NCI-H1930 (cell line): Measurements from ENCODE around the gene AGAP5.

Experiments used
- DNase-seq, 2 experiments: peaks; one replicate each; lab custom pipeline; 2025; lab: John Stamatoyannopoulos, UW

AGAP5 gene

DNA sequence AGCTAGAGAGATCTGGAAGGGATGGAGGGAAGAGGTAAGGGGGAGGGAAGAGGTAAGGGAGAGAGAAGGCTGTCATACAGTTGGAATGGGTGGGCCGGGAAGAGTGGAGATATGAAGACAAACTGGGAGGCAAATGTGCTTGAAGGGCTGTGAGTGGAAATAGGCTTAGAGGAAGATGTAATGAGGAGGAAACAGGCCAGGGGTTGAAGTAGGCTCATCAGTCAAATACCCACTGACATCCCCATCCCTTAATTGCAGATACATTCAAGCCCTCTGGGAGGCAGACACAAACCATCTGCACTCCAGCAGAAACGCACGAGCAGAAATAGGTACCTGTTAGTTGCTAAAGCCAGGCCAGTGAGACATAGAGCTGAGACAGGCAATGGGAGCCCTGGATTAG lies 44.2 kb downstream of the AGAP5 start:
- no peak for DNase-seq

- DNase-seq = no peak
These were observed 44.7 kb downstream of the AGAP5 start for GRCh38 chr10:73653195-73653594.

- DNase-seq = no peak
These were observed 47.2 kb downstream of the AGAP5 start for GRCh38 chr10:73650537-73651331.

DNA sequence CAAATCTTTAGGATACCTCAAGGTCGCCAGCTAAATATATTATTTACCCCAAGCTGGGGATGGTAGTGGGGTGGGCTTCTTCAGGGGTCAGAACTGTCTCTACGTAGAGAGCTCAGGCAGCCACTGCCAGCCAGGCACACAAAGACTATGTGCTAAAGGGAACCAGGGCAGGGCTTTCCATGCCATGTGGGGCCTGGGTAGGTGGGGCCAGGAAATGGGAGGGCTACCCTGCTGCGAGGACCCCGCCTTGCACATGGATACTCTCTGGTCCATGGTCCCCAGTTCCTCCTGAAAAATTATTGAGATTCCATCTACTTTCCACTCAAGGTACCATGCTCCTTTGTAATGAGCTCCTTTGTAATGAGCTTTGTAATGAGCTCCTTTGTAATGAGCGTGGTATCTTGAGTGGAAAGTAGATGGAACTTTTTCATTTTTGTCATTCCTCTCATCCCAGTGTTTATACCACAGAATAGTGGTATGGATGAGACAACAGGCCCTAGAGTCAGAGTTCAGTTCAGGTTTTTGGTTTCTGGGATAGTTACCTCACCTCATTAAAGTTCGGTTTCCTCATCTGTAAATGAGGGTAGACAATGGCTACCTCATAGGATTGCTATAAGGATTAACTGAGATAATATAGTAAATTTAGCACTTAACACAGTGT lies 47.9 kb downstream of the AGAP5 start:
- no peak for DNase-seq

DNA sequence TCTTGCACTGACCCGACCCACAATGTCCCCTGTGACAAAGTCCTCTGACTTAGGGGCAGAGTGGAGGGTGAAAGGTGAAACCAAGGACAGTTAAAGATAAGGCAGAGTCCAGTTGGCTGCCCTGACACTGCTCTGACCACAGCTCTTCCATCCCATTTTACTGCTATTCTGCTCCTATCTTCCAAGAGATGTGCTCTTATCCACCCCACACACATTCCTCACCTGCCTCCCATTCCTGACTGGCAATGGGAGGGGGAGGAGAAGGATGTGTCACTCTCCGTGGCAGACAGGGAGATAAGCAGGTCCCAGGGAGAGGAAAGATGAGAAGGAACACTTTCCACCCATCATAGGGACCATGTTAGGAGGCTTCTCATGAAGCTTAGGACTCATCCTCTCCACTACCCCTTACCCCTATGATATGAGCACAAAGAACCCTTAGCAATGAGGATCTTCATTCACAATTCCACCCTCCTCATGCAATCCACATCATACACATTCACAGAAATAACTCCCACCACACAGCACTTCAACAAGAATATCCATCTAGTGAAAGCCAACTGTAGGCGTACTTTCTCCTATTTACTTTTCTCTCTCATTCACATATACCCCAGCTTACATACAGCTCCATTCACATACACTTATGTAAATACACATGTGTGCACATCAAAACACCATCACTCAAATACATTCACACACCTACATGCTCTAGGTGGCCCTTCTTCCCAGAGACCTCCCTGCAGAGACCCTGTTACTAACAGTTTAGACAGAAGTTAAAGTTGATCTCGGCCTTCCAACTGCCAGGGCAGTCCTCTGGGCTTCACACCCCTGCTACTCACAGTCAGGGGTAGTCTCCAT lies 48.7 kb downstream of the AGAP5 start:
- DNase-seq = no peak

DNA sequence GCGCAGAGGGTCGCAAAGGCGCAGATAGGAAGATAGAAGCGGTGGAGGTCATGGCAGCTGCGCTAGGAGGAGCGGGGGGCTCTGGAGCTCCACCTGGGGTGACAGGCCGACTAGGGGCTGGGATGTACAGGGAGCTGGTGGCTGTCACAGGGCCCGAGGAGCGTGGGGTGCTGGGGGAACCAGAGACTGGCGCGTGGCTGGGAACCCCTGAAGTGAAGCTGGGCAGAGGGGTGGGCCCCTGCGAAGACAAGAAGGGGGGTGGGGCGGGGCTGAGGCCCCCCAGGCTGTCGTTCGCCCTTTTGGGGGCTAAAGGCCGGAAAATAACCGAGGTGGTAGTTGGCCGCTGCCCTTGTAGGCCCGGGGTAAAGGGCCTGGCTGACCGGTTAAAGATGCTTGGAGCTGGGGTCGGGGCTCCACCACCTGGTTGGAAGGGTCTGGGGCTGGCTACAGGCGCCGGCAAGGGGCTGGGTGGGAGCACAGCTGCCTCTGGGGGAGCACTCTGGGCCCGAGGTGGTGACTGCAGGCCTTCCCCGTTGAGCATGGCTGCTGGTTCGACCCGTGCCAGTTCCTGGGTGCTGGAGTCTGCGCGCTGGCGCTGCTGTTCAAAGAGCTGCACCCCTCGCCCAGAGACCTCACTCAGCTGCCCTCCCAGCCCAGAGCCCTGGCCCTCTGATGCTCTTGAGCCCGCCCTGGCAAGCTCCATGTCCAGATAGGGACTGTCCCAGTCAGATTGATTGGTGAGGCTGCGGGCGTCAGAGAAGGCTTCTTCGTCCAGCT lies 49.8 kb downstream of the AGAP5 start:
- no peak for DNase-seq

DNA sequence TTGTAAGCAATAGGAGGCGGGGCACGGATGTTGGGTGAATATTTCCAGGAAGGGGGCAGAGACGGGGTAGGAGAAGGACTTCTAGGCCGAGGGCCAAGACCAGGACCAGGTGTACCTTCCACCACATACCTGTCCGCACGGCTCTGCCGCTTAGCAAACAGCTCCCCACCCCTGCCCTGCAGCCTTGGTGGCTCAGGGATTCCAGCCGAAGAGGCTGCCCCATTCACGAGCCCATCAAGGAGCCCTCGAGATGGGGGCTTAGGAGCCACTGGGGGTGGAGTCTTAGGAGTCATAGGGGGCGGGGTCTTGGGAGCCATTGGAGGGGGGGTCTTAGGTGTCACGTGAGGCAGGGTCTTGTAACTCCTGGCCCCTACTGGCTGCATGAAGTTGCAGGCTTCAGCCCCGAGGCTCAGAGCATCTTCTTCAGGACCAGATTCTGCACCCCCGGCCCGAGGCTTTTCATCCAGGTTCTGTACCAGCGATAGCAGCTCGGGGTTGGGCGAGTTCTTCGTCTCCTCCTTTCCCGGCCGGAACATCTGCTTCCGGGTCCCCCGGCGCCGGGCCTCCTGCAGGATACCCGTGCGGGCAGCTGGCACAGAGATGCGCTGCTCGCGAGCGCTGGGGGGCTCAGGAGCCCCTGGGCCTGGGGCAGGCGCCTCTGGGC lies 50.6 kb downstream of the AGAP5 start:
- peak; percentile 39 to 47 for DNase-seq

- no peak for DNase-seq
These were observed 51.3 kb downstream of the AGAP5 start for GRCh38 chr10:73646598-73647041.

DNA sequence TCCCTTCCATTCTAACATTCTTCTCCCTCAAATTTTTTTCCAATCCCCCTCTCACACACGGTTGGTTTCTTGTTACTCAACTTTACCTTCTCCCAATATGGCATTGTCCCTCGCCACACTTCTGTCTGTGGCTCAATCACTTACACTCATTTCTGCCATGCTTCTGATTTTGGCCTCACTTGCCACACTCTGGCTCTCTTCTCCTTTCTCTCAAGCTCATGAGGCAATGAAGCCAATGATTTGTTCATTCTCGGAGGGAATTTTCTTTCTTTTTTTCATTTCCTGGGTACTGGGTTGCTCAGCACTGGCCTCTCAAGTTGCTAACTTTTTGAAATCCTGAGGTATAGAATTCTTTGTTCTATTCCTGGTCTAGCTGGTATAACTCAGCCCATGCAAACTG lies 52.7 kb downstream of the AGAP5 start:
- no peak for DNase-seq

DNA sequence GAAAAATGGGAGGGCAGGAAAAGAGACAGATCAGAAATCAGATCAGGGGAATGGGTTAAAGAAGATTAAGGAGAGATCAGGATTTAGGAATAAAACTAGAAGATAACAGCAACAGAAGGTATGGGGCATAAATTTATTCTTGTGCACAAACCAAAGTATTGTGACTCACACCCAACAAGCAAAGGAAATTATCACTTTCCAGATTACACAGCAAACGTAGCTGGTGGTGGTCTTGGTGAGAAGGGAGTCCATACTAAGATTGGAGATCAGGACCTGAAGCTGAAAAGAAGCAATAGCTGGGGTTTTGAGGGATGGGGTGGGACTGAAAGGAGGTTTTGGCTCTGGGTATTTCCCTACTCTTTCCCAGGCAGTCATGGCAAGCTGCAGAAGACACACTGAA lies 53.1 kb downstream of the AGAP5 start:
- no peak for DNase-seq

GRCh38 chr10:73644015-73644743 lies 53.7 kb downstream of the AGAP5 start:
- peak in 1 of 2 experiments; percentile 19 for DNase-seq

- DNase-seq = no peak
These were observed 54.5 kb downstream of the AGAP5 start for GRCh38 chr10:73643362-73643761.

GRCh38 chr10:73641328-73642060 lies 56.4 kb downstream of the AGAP5 start, which contains the start of gene MYOZ1:
Gene MYOZ1 (minus strand): TSS chr10:73641474. CDS start chr10:73640017, 1,457 bp downstream.
- no peak for DNase-seq

- DNase-seq = no peak
These were observed 58.6 kb downstream of the AGAP5 start for GRCh38 chr10:73639286-73639685.

- no peak for DNase-seq
These were observed 62.1 kb downstream of the AGAP5 start for GRCh38 chr10:73635781-73636180.

- no peak for DNase-seq
These were observed 63.5 kb downstream of the AGAP5 start for GRCh38 chr10:73634421-73634820.

DNA sequence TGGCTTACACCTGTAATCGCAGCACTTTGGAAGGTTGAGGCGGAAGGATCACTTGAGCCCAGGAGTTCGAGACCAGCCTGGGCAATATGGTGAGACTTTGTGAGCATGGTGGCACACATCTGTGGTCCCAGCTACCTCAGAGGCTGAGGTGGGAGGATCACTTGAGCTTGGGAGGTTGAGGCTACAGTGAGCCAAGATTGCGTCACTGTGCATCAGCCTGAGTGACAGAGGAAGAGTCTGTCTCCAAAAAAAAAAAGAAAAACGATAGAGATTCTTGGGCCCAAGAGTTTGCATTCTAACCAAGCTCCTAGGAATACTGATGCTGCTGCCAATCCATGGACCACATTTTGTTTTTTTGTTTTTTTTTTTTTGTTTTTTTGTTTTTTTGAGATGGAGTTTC lies 68.7 kb downstream of the AGAP5 start:
- DNase-seq = no peak

DNA sequence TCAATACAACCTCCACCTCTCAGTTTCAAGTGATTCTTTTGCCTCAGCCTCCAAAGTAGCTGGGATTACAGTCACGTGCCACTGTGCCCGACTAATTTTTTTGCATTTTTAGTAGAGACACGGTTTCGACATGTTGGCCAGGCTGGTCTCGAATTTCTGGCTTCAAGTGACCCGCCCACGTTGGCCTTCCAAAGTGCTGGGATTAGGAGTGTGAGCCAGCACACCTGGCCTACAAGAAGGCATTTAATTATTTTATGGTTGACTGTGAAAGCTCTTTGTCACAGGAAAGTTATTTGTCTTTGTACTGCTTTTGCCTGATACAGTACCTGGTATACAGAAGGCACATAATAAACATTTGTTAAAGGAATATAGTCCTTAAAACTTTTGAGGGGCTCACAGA lies 69.5 kb downstream of the AGAP5 start:
- no peak for DNase-seq

- DNase-seq = no peak
These were observed 70.6 kb downstream of the AGAP5 start for GRCh38 chr10:73627300-73627699.
